IMR-90 (cell line): ENCODE measurements around the gene WSB1. TPM values are rescaled to one million over a fixed set of nuclear protein-coding genes. Genes with fewer than 3 reads are reported as not detected.

Experiments
- ATAC-seq: fragments of 200-7000 bp; cut with Tn5 transposase; 2 replicates; pipeline ENCODE4 v1.9.1; 2020; ENCODE audit warnings: low read depth, mild to moderate bottlenecking, moderate library complexity
- BruUV-seq: library from RNA; stranded (reverse); fragments of 400-500 nt; replicated peaks from 2 replicates; lab custom pipeline; 2021; lab: Mats Ljungman, UMichigan
- CTCF ChIA-PET: fragments of 300-600 bp; formaldehyde crosslinking; extraction: SDS; loops from one replicate; lab custom pipeline; 2021; ENCODE audit warnings: antibody characterized with exemption; lab: Yijun Ruan, JAX
- POLR2A ChIA-PET: fragments of 300-600 bp; sonication (Branson Sonifier 250); formaldehyde crosslinking; loops from one replicate; lab custom pipeline; 2022; ENCODE audit warnings: antibody characterized with exemption; ENCODE audit not compliant: unreplicated experiment; lab: Charles Lee
- DNase-seq: peaks from one replicate; pipeline ENCODE4 v3.0.0; 2013
- H2AFZ ChIP-seq: replicated peaks from 2 replicates; pipeline ENCODE3; 2013; ENCODE audit warnings: low read length, mild to moderate bottlenecking; ENCODE audit not compliant: poor library complexity
- H2AK5ac ChIP-seq: 2 replicates; pipeline ENCODE4 v1.6.1; 2013; ENCODE audit warnings: low read depth, low read length, inconsistent platforms
- H2AK9ac ChIP-seq: replicated peaks from 2 replicates; pipeline ENCODE3; 2013; ENCODE audit warnings: mild to moderate bottlenecking, low read depth, low read length, moderate library complexity; ENCODE audit not compliant: poor library complexity
- H2BK120ac ChIP-seq: 2 replicates; pipeline ENCODE4 v1.6.1; 2013; ENCODE audit warnings: low read depth, low read length, inconsistent platforms
- H2BK15ac ChIP-seq: 3 replicates; pipeline ENCODE4 v1.6.1; 2013; ENCODE audit warnings: low read depth, low read length, inconsistent platforms
- H2BK20ac ChIP-seq: 2 replicates; pipeline ENCODE4 v1.6.1; 2013; ENCODE audit warnings: low read depth, mild to moderate bottlenecking, inconsistent platforms, low read length, moderate library complexity
- H2BK5ac ChIP-seq: 2 replicates; pipeline ENCODE4 v1.6.1; 2013; ENCODE audit warnings: mild to moderate bottlenecking, low read depth, low read length, inconsistent platforms; ENCODE audit not compliant: poor library complexity, severe bottlenecking
- H3K14ac ChIP-seq: replicated peaks from 2 replicates; pipeline ENCODE4 v1.6.1; 2013; ENCODE audit warnings: low read depth, low read length, inconsistent platforms
- H3K18ac ChIP-seq: 2 replicates; pipeline ENCODE4 v1.6.1; 2013; ENCODE audit warnings: low read depth, low read length, control low read depth
- H3K23ac ChIP-seq: 2 replicates; pipeline ENCODE4 v1.6.1; 2013; ENCODE audit warnings: low read depth, low read length, inconsistent platforms
- H3K27ac ChIP-seq: 2 replicates; pipeline ENCODE4 v1.5.1; 2013; ENCODE audit warnings: mild to moderate bottlenecking, control low read depth, low read length; ENCODE audit not compliant: insufficient read depth
- H3K27me3 ChIP-seq: 2 replicates; pipeline ENCODE4 v1.6.1; 2013; ENCODE audit warnings: low read length; ENCODE audit not compliant: control insufficient read depth, insufficient read depth
- H3K36me3 ChIP-seq: 2 replicates; pipeline ENCODE4 v1.6.1; 2013; ENCODE audit warnings: low read length, mixed read lengths; ENCODE audit not compliant: control insufficient read depth, insufficient read depth
- H3K4ac ChIP-seq: 2 replicates; pipeline ENCODE4 v1.6.1; 2013; ENCODE audit warnings: low read depth, low read length, inconsistent platforms
- H3K4me1 ChIP-seq: 2 replicates; pipeline ENCODE4 v1.6.1; 2013; ENCODE audit warnings: low read length, mixed read lengths; ENCODE audit not compliant: control insufficient read depth, insufficient read depth
- H3K4me2 ChIP-seq: 2 replicates; pipeline ENCODE4 v1.6.1; 2013; ENCODE audit warnings: low read depth, mild to moderate bottlenecking, control low read depth, low read length, moderate library complexity
- H3K4me3 ChIP-seq: 2 replicates; pipeline ENCODE4 v1.5.1; 2013; ENCODE audit warnings: low read depth, mild to moderate bottlenecking, control low read depth, low read length, moderate library complexity; ENCODE audit not compliant: insufficient read depth
- H3K56ac ChIP-seq: 2 replicates; pipeline ENCODE4 v1.6.1; 2013; ENCODE audit warnings: low read length, inconsistent platforms; ENCODE audit not compliant: insufficient read depth; ENCODE audit errors: extremely low read depth
- H3K79me1 ChIP-seq, 2 experiments: 2 replicates each; pipeline ENCODE4 v1.6.1; 2013; ENCODE audit warnings: low read length in 2 of 2, inconsistent platforms in 1 of 2, low read depth in 1 of 2
- H3K9ac ChIP-seq: 2 replicates; pipeline ENCODE4 v1.6.1; 2013; ENCODE audit warnings: low read depth, low read length, control low read depth
- H3K9me1 ChIP-seq: 2 replicates; pipeline ENCODE4 v1.6.1; 2013; ENCODE audit warnings: low read length, inconsistent platforms; ENCODE audit not compliant: insufficient read depth
- H3K9me3 ChIP-seq: 2 replicates; pipeline ENCODE4 v1.6.1; 2013; ENCODE audit warnings: low read length; ENCODE audit not compliant: control insufficient read depth, insufficient read depth
- H4K20me1 ChIP-seq: 2 replicates; pipeline ENCODE4 v1.6.1; 2013; ENCODE audit warnings: low read length, inconsistent platforms; ENCODE audit not compliant: insufficient read depth
- H4K5ac ChIP-seq: 2 replicates; pipeline ENCODE4 v1.6.1; 2013; ENCODE audit warnings: mild to moderate bottlenecking, low read depth, low read length, control low read depth
- H4K8ac ChIP-seq, 2 experiments: 2 replicates each; pipeline ENCODE4 v1.6.1; 2013; ENCODE audit warnings: low read depth in 2 of 2, low read length in 2 of 2, control low read depth in 1 of 2, inconsistent platforms in 1 of 2
- H4K91ac ChIP-seq: 2 replicates; pipeline ENCODE4 v1.6.1; 2013; ENCODE audit warnings: low read depth, low read length, inconsistent platforms; ENCODE audit not compliant: insufficient read depth
- BHLHE40 ChIP-seq: fragments of 150-350 bp; IDR thresholded peaks from 2 replicates; pipeline ENCODE4 v1.6.1; 2016; ENCODE audit warnings: mild to moderate bottlenecking, low read depth, low read length
- CEBPB ChIP-seq: IDR thresholded peaks from 2 replicates; pipeline ENCODE4 v1.6.1; 2012; ENCODE audit warnings: low read depth, low read length, improper control_type of control experiment
- CHD1 ChIP-seq: IDR thresholded peaks from 2 replicates; pipeline ENCODE4 v1.6.1; 2012; ENCODE audit warnings: low read depth, low read length, improper control_type of control experiment
- CTCF ChIP-seq: conservative IDR thresholded peaks from 2 replicates; pipeline ENCODE4 v1.5.1; 2012; ENCODE audit warnings: mild to moderate bottlenecking, low read depth, low read length, improper control_type of control experiment
- ELK1 ChIP-seq: fragments of 150-350 bp; IDR thresholded peaks from 2 replicates; pipeline ENCODE4 v1.6.1; 2016; ENCODE audit warnings: low read depth, mild to moderate bottlenecking, low read length, moderate library complexity, borderline replicate concordance
- FOS ChIP-seq: fragments of 150-350 bp; IDR thresholded peaks from 2 replicates; pipeline ENCODE4 v1.6.1; 2016; ENCODE audit warnings: low read depth, low read length
- MAFK ChIP-seq: IDR thresholded peaks from 2 replicates; pipeline ENCODE4 v1.6.1; 2012; ENCODE audit warnings: low read depth, low read length, improper control_type of control experiment
- MAZ ChIP-seq: IDR thresholded peaks from 2 replicates; pipeline ENCODE4 v1.6.1; 2012; ENCODE audit warnings: low read depth, mild to moderate bottlenecking, low read length, improper control_type of control experiment, moderate library complexity, borderline replicate concordance
- MXI1 ChIP-seq: IDR thresholded peaks from 2 replicates; pipeline ENCODE4 v1.6.1; 2012; ENCODE audit warnings: low read depth, mild to moderate bottlenecking, low read length, moderate library complexity, borderline replicate concordance
- NFE2L2 ChIP-seq: fragments of 150-350 bp; IDR thresholded peaks from 2 replicates; pipeline ENCODE4 v1.6.1; 2016; ENCODE audit warnings: low read depth, mild to moderate bottlenecking, low read length
- POLR2A ChIP-seq: IDR thresholded peaks from 2 replicates; pipeline ENCODE4 v1.6.1; 2012; ENCODE audit warnings: mild to moderate bottlenecking, low read depth, low read length
- RAD21 ChIP-seq: IDR thresholded peaks from 2 replicates; pipeline ENCODE4 v1.6.1; 2012; ENCODE audit warnings: low read length, improper control_type of control experiment
- RCOR1 ChIP-seq: IDR thresholded peaks from 2 replicates; pipeline ENCODE4 v1.6.1; 2012; ENCODE audit warnings: mild to moderate bottlenecking, low read length, improper control_type of control experiment; ENCODE audit not compliant: insufficient replicate concordance
- RFX5 ChIP-seq: IDR thresholded peaks from 2 replicates; pipeline ENCODE4 v1.8.0; 2012; ENCODE audit warnings: low read depth, mild to moderate bottlenecking, low read length, moderate library complexity
- SMC3 ChIP-seq: fragments of 150-350 bp; IDR thresholded peaks from 2 replicates; pipeline ENCODE4 v1.6.1; 2016; ENCODE audit warnings: low read depth, mild to moderate bottlenecking, antibody characterized with exemption, low read length, moderate library complexity
- USF2 ChIP-seq: fragments of 150-350 bp; IDR thresholded peaks from 2 replicates; pipeline ENCODE4 v1.6.1; 2017; ENCODE audit warnings: mild to moderate bottlenecking, antibody characterized with exemption, low read length, low read depth
- WGBS, 2 experiments: methylation state at CpG; one replicate each; pipeline versions ENCODE4 v1.1.5 to v1.1.7; 2013; ENCODE audit warnings: missing lambda C conversion rate in 2 of 2; ENCODE audit not compliant: insufficient read length in 1 of 2; ENCODE audit errors: extremely low coverage in 2 of 2; 5-methylcytosine and 5-hydroxymethylcytosine counted together
- dilution Hi-C: fragments of 300-500 bp; cut with HindIII; formaldehyde crosslinking; loops from one replicate; pipeline ENCODE4 v1.14.3; 2018; ENCODE audit warnings: low sequenced_read_pairs; ENCODE audit not compliant: unreplicated experiment
- in situ Hi-C: fragments of 300-500 bp; cut with MboI; formaldehyde crosslinking; loops from 3 replicates; pipeline ENCODE4 v1.14.3; 2019; ENCODE audit warnings: low sequenced_read_pairs, inconsistent platforms, mixed read lengths
- intact Hi-C: fragments of 100-400 bp; cut with micrococcal nuclease; formaldehyde crosslinking; loops from 2 replicates; pipeline ENCODE4 v1.10.0; 2022
- polyA plus RNA-seq, 3 experiments: library from polyadenylated mRNA; depleted of rRNA; stranded (reverse); fragments of >200 nt; gene quantifications; 2 replicates each; pipeline ENCODE4 v1.2.3, GENCODE V29; 2012; ENCODE audit warnings: low replicate concordance in 1 of 3
- total RNA-seq: library from RNA; depleted of rRNA; stranded (reverse); fragments of >200 nt; gene quantifications from 2 replicates; pipeline ENCODE4 v1.2.3, GENCODE V29; 2012

Gene WSB1
- total and polyA plus RNA-seq, 2 of the 4 experiments (the other 2 are of a cell fraction), result 140 to 266 TPM

- no peaks in the 10 kb centered on the region for H4K20me1 ChIP-seq
- H3K18ac ChIP-seq, result no peak overlapping the region
- ChIA-PET CTCF (no interaction called here), POLR2A (interaction anchor here (0.9 kb wide), 1 partner anchor 35 kb away, joined by 4 read pairs; no protein-coding TSS in a partner anchor)
- peaks cover 6% of the 10 kb centered on the region; the same call in 1 of the 2 replicates for H3K4me1 ChIP-seq
- H3K56ac ChIP-seq, result no peak overlapping the region
- no peak overlapping the region for H4K8ac ChIP-seq
- H2AFZ ChIP-seq, result no peak overlapping the region
- H3K9ac ChIP-seq, result no peak overlapping the region
- BruUV-seq, result no TSS peak
- dilution Hi-C loops (no loop called here), in situ Hi-C loops (no loop called here), intact Hi-C loops (no loop called here)
- DNase-seq, result no peak
- H3K4ac ChIP-seq, result no peak overlapping the region
- no peak overlapping the region for H3K4me3 ChIP-seq
- H3K27me3 ChIP-seq, result peaks cover 4% of the 10 kb centered on the region; the same call in 1 of the 2 replicates
- H3K27ac ChIP-seq, result no peak overlapping the region
- no peak overlapping the region for H3K4me2 ChIP-seq
- no peaks in the 10 kb centered on the region for H3K9me1 ChIP-seq
- no peak overlapping the region for H2BK20ac ChIP-seq
- H3K36me3 ChIP-seq, result no peaks in the 10 kb centered on the region
- no peak overlapping the region for H4K5ac ChIP-seq
- no peak overlapping the region for H4K91ac ChIP-seq
- H2BK5ac ChIP-seq, result no peak overlapping the region
- H2BK15ac ChIP-seq, result no peak overlapping the region
- WGBS, 2 experiments, result 80% methylated on average over 2 of the region's 4 CpGs; no CpG with 5 or more reads in 1 of the 2 experiments
- no peak overlapping the region for H2AK9ac ChIP-seq
- no peak overlapping the region for H2AK5ac ChIP-seq
- no peak overlapping the region for H2BK120ac ChIP-seq
- no peak for ATAC-seq
- H3K14ac ChIP-seq, result no peak overlapping the region
- no peaks in the 10 kb centered on the region for H3K79me1 ChIP-seq
- H3K9me3 ChIP-seq, result no peaks in the 10 kb centered on the region
- TF ChIP-seq SMC3 (no peak), RCOR1 (no peak), POLR2A (no peak), BHLHE40 (no peak), ELK1 (no peak), MAFK (no peak), RAD21 (no peak), FOS (no peak), CTCF (no peak), USF2 (no peak), CEBPB (no peak), CHD1 (no peak), MXI1 (no peak), MAZ (no peak), NFE2L2 (no peak), RFX5 (no peak)
- H3K23ac ChIP-seq, result no peak overlapping the region
Observed at GRCh38 chr17:27259356-27259755, 34.6 kb upstream of the WSB1 start.
